ENCODE measurements around the gene TXNRD2. TPM values are rescaled to one million over a fixed set of nuclear protein-coding genes. Genes with fewer than 3 reads are reported as not detected.
A peak's percentile ranks its signal among the peaks of the same experiment; 100 is the strongest.

The TXNRD2 gene
- total RNA-seq, 1 experiment from 2014 or later, result 22.4 TPM

DNA sequence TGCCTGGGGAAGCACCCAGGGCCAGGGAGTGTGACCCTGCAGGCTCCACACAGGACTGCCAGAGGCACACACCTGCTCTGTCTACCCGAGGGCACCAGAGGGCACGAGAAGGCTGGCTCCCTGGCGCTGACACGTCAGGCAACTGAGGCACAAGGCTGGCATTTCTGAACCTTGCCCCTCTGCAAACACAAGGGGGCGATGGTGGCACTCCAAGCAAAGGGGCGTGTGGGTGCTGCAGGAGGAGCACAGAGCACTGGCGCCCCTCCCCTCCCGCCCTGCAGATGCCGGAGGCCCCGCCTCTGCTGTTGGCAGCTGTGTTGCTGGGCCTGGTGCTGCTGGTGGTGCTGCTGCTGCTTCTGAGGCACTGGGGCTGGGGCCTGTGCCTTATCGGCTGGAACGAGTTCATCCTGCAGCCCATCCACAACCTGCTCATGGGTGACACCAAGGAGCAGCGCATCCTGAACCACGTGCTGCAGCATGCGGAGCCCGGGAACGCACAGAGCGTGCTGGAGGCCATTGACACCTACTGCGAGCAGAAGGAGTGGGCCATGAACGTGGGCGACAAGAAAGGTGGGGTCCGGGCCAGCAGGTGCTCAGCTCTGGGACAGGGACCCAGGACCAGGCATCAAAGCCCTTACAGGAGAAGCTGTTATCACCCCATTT is 20.8 kb upstream of the TXNRD2 start:
- H3K9me2 ChIP-seq (ENCODE audit: insufficient read depth), result no peaks in the 10 kb centered on the region
- H3F3A ChIP-seq (ENCODE audit: insufficient read depth, low read depth), result peaks cover 6% of the 10 kb centered on the region; the same call in 1 of the 2 replicates
- H3K27ac ChIP-seq, result peak overlapping the region; percentile 68
- peak overlapping the region; percentile 94 for H3K4me2 ChIP-seq
- BruUV-seq (replicated peaks), result no TSS peak
- no peaks in the 10 kb centered on the region for H4K20me1 ChIP-seq (ENCODE audit: insufficient read depth)
- no peaks in the 10 kb centered on the region for H3K36me3 ChIP-seq (ENCODE audit: low read depth)
- intact Hi-C loops (cut with micrococcal nuclease; ENCODE audit: unreplicated experiment), result loop anchor here (2.0 to 10.0 kb wide), 2 partner anchors 154 to 322 kb away; partner anchors contain the start of genes RANBP1 and TRMT2A
- H2AFZ ChIP-seq, result no peak overlapping the region
- TF ChIP-seq, protein P1, sequence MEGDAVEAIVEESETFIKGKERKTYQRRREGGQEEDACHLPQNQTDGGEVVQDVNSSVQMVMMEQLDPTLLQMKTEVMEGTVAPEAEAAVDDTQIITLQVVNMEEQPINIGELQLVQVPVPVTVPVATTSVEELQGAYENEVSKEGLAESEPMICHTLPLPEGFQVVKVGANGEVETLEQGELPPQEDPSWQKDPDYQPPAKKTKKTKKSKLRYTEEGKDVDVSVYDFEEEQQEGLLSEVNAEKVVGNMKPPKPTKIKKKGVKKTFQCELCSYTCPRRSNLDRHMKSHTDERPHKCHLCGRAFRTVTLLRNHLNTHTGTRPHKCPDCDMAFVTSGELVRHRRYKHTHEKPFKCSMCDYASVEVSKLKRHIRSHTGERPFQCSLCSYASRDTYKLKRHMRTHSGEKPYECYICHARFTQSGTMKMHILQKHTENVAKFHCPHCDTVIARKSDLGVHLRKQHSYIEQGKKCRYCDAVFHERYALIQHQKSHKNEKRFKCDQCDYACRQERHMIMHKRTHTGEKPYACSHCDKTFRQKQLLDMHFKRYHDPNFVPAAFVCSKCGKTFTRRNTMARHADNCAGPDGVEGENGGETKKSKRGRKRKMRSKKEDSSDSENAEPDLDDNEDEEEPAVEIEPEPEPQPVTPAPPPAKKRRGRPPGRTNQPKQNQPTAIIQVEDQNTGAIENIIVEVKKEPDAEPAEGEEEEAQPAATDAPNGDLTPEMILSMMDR (conservative IDR thresholded peaks at IDR 0.05), result peak; percentile 77
- no peak for TF ChIP-seq EZH2 (IDR thresholded peaks at IDR 0.05; ENCODE audit: low read depth)
- H3K4me3 ChIP-seq, result peak overlapping the region; percentile 57
- ChIA-PET POLR2A (ENCODE audit: unreplicated experiment) (no interaction called here), CTCF (interaction anchor here (0.6 to 1.8 kb wide), 4 partner anchors 9 to 308 kb away, joined by 4 to 9 read pairs (median 6); no protein-coding TSS in a partner anchor)
- H3K27me3 ChIP-seq (ENCODE audit: insufficient read depth, low read depth), result no peaks in the 10 kb centered on the region
- no peaks in the 10 kb centered on the region for H3K9me3 ChIP-seq (ENCODE audit: insufficient read depth, low read depth)
- peaks cover 15% of the 10 kb centered on the region; the same call in 1 of the 2 replicates for H3K79me2 ChIP-seq (ENCODE audit: low read depth)
- peak; percentile 66 to 67 for DNase-seq
- H3K4me1 ChIP-seq (replicated peaks; ENCODE audit: insufficient read depth), result peaks cover 15% of the 10 kb centered on the region

DNA sequence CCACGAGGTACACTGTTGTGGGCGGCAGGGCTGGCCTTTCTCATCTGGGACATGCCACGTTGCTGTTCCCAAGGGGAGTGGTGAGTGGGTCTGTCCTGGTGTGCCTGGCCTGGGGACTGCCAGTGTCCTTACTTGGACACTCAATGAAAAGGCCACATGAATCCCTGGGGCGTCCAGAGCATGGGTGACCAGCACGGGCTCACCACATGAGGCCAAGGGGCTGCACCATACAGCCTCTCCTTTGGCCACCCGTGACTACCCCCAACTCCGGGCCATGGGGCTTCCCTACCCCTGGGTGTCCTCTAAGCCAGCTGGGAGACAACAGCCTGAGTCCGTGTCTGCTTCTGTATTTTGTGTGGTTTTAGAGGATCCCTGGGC is 20.2 kb upstream of the TXNRD2 start:
- H3K4me1 ChIP-seq (replicated peaks; ENCODE audit: insufficient read depth), result peaks cover 15% of the 10 kb centered on the region
- intact Hi-C loops (cut with micrococcal nuclease; ENCODE audit: unreplicated experiment), result loop anchor here (2.0 to 10.0 kb wide), 2 partner anchors 155 to 323 kb away; partner anchors contain the start of genes RANBP1 and TRMT2A

DNA sequence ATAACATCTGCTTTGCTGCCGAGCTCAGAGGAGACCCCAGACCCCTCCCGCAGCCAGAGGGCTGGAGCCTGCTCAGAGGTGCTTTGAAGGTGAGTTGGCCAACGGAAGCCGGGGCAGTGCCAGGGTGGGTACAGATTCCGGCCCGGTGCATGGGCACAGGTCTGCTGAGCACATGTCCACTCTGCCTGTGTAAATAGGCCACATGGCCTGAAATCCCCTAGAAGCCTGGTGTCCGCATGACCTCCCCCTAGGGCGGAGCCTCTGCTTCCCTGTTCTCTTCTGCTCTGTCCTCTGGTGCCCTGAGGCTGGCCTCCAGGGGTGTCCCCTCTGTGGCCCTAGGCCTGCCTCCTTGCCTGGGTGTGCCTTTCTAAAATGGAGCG is 19.6 kb upstream of the TXNRD2 start:
- H3F3A ChIP-seq (ENCODE audit: insufficient read depth, low read depth), result peaks cover 6% of the 10 kb centered on the region; the same call in 1 of the 2 replicates
- H3K4me2 ChIP-seq, result no peak overlapping the region
- no peaks in the 10 kb centered on the region for H3K9me2 ChIP-seq (ENCODE audit: insufficient read depth)
- CTCF ChIA-PET, result no interaction called here
- POLR2A ChIA-PET (ENCODE audit: unreplicated experiment), result interaction anchor here (0.6 kb wide), 1 partner anchor 107 kb away, joined by 3 read pairs; no protein-coding TSS in a partner anchor
- peaks cover 15% of the 10 kb centered on the region; the same call in 1 of the 2 replicates for H3K79me2 ChIP-seq (ENCODE audit: low read depth)
- H3K9me3 ChIP-seq (ENCODE audit: insufficient read depth, low read depth), result no peaks in the 10 kb centered on the region
- no peaks in the 10 kb centered on the region for H3K36me3 ChIP-seq (ENCODE audit: low read depth)
- no peak overlapping the region for H3K27ac ChIP-seq
- no peak for DNase-seq
- TF ChIP-seq, protein P1 (conservative IDR thresholded peaks at IDR 0.05), result no peak
- BruUV-seq (replicated peaks), result no TSS peak
- H3K4me1 ChIP-seq (replicated peaks; ENCODE audit: insufficient read depth), result peaks cover 15% of the 10 kb centered on the region
- no peaks in the 10 kb centered on the region for H4K20me1 ChIP-seq (ENCODE audit: insufficient read depth)
- H3K27me3 ChIP-seq (ENCODE audit: insufficient read depth, low read depth), result no peaks in the 10 kb centered on the region
- intact Hi-C loops (cut with micrococcal nuclease; ENCODE audit: unreplicated experiment), result loop anchor here (10.0 kb wide), 1 partner anchor 324 kb away; no protein-coding TSS in a partner anchor
- no peak overlapping the region for H2AFZ ChIP-seq
- no peak overlapping the region for H3K4me3 ChIP-seq

More for the DNA sequence above, 20.2 kb upstream of the TXNRD2 start:
- BruUV-seq (replicated peaks), result no TSS peak
- no peaks in the 10 kb centered on the region for H3K9me2 ChIP-seq (ENCODE audit: insufficient read depth)
- H3K36me3 ChIP-seq (ENCODE audit: low read depth), result no peaks in the 10 kb centered on the region
- H3K9me3 ChIP-seq (ENCODE audit: insufficient read depth, low read depth), result no peaks in the 10 kb centered on the region
- DNase-seq, result no peak
- no peak overlapping the region for H2AFZ ChIP-seq
- H3F3A ChIP-seq (ENCODE audit: insufficient read depth, low read depth), result peaks cover 6% of the 10 kb centered on the region; the same call in 1 of the 2 replicates
- H3K27me3 ChIP-seq (ENCODE audit: insufficient read depth, low read depth), result no peaks in the 10 kb centered on the region
- no peak overlapping the region for H3K4me3 ChIP-seq
- 0 out of 2 replicates have a peak overlapping the region, but pooled peaks have one; percentile 9 for H3K27ac ChIP-seq
- POLR2A ChIA-PET (ENCODE audit: unreplicated experiment), result no interaction called here
- no peaks in the 10 kb centered on the region for H4K20me1 ChIP-seq (ENCODE audit: insufficient read depth)
- TF ChIP-seq, protein P1 (conservative IDR thresholded peaks at IDR 0.05), result no peak
- no peak for TF ChIP-seq EZH2 (IDR thresholded peaks at IDR 0.05; ENCODE audit: low read depth)
- peaks cover 15% of the 10 kb centered on the region; the same call in 1 of the 2 replicates for H3K79me2 ChIP-seq (ENCODE audit: low read depth)
- CTCF ChIA-PET, result no interaction called here
- peak overlapping the region; percentile 94; the same call in 1 of the 2 replicates for H3K4me2 ChIP-seq

Measured in PC-9 (cell line).